Omental fat pad (tissue), 4 donors: ENCODE data around the gene PRKD3. TPM values are rescaled to one million over a fixed set of nuclear protein-coding genes. Genes with fewer than 3 reads are reported as not detected.
A peak's percentile ranks its signal among the peaks of the same experiment; 100 is the strongest.

Experiments
- ATAC-seq: fragments of 150-250 bp; one replicate; pipeline ENCODE4 v1.9.1; 2016; ENCODE audit warnings: mild to moderate bottlenecking, moderate library complexity; ENCODE audit not compliant: low FRiP score
- DNase-seq: peaks from one replicate; pipeline ENCODE4 v3.0.0-alpha.2; 2019; ENCODE audit warnings: low spot score
- total RNA-seq, 4 donors: library from RNA; depleted of rRNA; stranded (reverse); fragments of >200 nt; gene quantifications; one replicate each; pipeline ENCODE4 v1.1.0, GENCODE V29; 2016
- TF ChIP-seq, protein P1 (sequence below), 3 donors: fragments of 450-650 bp; IDR thresholded peaks; one replicate each; pipeline ENCODE4 v1.5.1; 2016 to 2017; ENCODE audit warnings: antibody characterized with exemption in 3 of 3, mild to moderate bottlenecking in 3 of 3, moderate library complexity in 2 of 3

The PRKD3 gene
- total RNA-seq, 4 donors from 2014 or later = 26.4 to 68.3 (median 42.3) TPM

DNA sequence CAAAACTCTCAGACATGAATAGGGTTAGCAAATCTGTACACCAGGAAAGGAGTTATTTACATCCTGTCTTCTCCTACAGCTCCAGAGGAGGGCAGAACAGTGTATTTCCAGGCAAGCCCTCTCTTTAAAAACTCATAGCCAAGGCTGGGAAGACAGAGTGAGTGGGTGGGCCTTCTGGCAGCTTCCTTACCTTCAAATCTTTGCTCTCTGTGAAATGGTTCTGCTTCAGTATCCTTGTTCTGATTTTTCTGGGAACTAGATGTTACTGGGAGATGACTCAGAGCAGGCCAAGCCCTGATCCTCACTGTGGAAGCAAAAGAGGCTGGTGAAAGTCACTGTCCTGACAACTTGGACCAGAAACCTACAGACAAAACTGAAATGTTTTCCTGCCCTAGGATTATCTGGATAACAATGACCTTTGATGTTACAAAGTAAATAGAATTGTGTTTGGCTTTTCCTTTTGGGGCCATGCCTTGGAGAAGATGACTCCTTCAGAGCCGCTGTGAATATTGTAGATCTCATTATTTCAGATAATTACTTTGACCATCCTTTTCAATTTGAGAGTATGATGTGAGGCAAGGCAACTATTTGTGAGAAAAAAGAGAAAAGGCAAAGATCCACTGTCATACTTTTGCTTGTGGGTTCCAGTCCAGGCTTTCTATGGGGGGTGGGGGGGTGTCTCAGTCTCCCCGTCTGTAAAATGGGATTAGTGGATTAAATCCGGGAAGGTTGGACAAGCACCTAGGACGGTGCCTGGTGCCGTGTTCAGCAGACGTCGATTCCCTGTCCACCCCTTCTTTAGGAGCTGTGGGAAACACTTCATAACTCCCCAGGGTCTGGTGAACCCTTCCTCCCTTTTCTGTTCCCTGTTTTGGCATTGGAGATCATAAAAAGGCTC is 19.2 kb upstream of the PRKD3 start:
- ATAC-seq (peak; percentile 63), DNase-seq (no peak)
- TF ChIP-seq, protein P1, sequence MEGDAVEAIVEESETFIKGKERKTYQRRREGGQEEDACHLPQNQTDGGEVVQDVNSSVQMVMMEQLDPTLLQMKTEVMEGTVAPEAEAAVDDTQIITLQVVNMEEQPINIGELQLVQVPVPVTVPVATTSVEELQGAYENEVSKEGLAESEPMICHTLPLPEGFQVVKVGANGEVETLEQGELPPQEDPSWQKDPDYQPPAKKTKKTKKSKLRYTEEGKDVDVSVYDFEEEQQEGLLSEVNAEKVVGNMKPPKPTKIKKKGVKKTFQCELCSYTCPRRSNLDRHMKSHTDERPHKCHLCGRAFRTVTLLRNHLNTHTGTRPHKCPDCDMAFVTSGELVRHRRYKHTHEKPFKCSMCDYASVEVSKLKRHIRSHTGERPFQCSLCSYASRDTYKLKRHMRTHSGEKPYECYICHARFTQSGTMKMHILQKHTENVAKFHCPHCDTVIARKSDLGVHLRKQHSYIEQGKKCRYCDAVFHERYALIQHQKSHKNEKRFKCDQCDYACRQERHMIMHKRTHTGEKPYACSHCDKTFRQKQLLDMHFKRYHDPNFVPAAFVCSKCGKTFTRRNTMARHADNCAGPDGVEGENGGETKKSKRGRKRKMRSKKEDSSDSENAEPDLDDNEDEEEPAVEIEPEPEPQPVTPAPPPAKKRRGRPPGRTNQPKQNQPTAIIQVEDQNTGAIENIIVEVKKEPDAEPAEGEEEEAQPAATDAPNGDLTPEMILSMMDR (IDR thresholded peaks at IDR 0.05) = no peak

- DNase-seq = no peak
- ATAC-seq = no peak
- TF ChIP-seq, protein P1 (IDR thresholded peaks at IDR 0.05) = no peak
Measured at GRCh38 chr2:37342591-37343220, 18.1 kb upstream of the PRKD3 start.

DNA sequence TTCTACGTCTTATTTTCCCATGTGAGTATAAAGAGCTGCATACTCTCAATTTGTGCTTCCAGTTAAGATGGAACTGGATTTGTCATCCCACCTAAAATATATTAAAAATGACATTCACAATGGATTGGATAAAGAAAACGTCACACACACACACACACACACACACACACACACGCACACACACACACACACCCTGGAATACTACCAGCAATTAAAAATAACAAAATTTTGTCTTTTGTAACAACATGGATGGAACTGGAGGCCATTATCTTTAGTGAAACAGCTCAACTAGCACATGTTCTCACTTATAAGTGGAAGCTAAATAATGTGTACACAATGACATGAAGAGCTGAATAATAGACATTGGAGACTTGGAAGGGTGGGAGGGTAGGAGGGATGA is 16.0 kb upstream of the PRKD3 start:
- DNase-seq = no peak
- TF ChIP-seq, protein P1 (IDR thresholded peaks at IDR 0.05) = no peak
- ATAC-seq = no peak

DNA sequence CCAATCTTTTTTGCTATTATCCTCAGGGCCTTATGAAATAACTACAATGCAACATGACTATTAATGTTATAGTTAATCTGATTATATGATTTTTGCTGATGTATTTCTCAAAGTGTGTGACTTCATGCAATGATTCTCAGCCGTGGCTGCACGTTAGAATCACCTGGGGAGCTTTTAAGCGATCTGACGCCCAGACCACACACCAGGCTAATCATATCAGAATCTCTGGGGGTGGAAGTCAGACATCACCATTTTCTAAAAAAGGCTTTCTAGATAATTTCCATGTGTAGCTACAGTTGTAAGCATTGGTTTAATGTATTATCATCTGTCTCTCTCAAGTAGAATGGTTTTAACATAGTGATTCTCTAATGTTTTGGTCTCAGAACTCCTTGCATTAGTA is 14.3 kb upstream of the PRKD3 start:
- TF ChIP-seq, protein P1 (IDR thresholded peaks at IDR 0.05) = no peak

DNA sequence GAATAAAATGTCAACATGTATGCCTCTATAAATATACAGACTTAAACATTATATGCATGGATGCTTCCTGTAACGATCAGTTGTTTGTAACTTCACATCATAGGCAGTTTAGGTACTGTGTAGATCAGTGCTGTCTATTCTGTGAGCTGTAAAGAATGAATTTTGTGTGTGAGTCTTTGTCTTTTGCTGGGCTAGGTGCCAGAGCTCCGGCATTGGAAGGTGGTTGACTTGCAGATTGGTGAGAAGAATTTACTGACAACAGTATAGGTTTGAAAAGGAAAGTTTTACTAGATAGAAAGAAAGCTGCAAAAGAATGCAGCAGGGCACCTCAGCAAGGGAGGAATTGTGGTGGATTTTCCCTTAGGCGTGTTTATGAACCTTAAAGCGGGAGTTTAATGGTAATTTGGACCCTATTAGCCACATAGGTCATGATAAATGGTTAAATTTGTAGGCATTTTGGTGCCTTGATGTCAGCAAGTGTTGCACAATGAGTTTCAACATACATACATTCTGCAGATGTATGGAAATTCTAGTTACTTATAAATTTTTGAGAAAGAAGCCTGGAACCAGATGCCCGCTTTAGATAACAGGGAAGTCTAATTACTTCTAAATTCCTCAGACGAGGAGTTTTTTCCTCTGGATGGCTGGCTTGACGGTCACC is 13.1 kb upstream of the PRKD3 start:
- DNase-seq (no peak), ATAC-seq (no peak)
- TF ChIP-seq, protein P1 (IDR thresholded peaks at IDR 0.05) = no peak

More for the DNA sequence above, 14.3 kb upstream of the PRKD3 start:
- DNase-seq = no peak
- ATAC-seq = no peak

- TF ChIP-seq, protein P1 (IDR thresholded peaks at IDR 0.05) = no peak
- no peak for DNase-seq
- no peak for ATAC-seq
Measured at GRCh38 chr2:37335604-37336003, 11.0 kb upstream of the PRKD3 start.
